ENCODE data around the gene F13A1. TPM values are rescaled to one million over a fixed set of nuclear protein-coding genes. Genes with fewer than 3 reads are reported as not detected.

Gene F13A1
- total RNA-seq, 1 donor from 2014 or later, result 187 TPM

GRCh38 chr6:6196762-6197161 lies 123.7 kb downstream of the F13A1 start:
- DNase-seq (no peak), ATAC-seq (no peak)
- Histone ChIP-seq H3K4me1 (no peaks in the 10 kb centered on the region), H3K27me3 (ENCODE audit: low read depth) (no peaks in the 10 kb centered on the region), H3K4me3 (no peak overlapping the region), H3K36me3 (no peaks in the 10 kb centered on the region), H3K9me3 (no peaks in the 10 kb centered on the region), H3K27ac (no peak overlapping the region)
- no peak for TF ChIP-seq CTCF (IDR thresholded peaks at IDR 0.05)
- intact Hi-C loops (cut with DNase I), result no loop called here

GRCh38 chr6:6195080-6195479 lies 125.4 kb downstream of the F13A1 start:
- no peaks in the 10 kb centered on the region for H3K4me1 ChIP-seq
- intact Hi-C loops (cut with DNase I), result no loop called here
- no peak for DNase-seq
- H3K27ac ChIP-seq, result no peak overlapping the region
- no peak overlapping the region for H3K4me3 ChIP-seq
- no peak for ATAC-seq
- no peaks in the 10 kb centered on the region for H3K36me3 ChIP-seq
- no peaks in the 10 kb centered on the region for H3K27me3 ChIP-seq (ENCODE audit: low read depth)
- no peak for TF ChIP-seq CTCF (IDR thresholded peaks at IDR 0.05)
- no peaks in the 10 kb centered on the region for H3K9me3 ChIP-seq

- no peak for DNase-seq
- Histone ChIP-seq H3K27me3 (ENCODE audit: low read depth) (no peaks in the 10 kb centered on the region), H3K27ac (no peak overlapping the region), H3K36me3 (no peaks in the 10 kb centered on the region), H3K4me1 (no peaks in the 10 kb centered on the region), H3K9me3 (no peaks in the 10 kb centered on the region), H3K4me3 (no peak overlapping the region)
- no peak for TF ChIP-seq CTCF (IDR thresholded peaks at IDR 0.05)
- intact Hi-C loops (cut with DNase I), result no loop called here
- no peak for ATAC-seq
Measured at GRCh38 chr6:6193221-6193745, 127.2 kb downstream of the F13A1 start.

- Histone ChIP-seq H3K9me3 (no peaks in the 10 kb centered on the region), H3K27ac (no peak overlapping the region), H3K36me3 (no peaks in the 10 kb centered on the region), H3K4me3 (no peak overlapping the region), H3K4me1 (no peaks in the 10 kb centered on the region), H3K27me3 (ENCODE audit: low read depth) (no peaks in the 10 kb centered on the region)
- no peak for TF ChIP-seq CTCF (IDR thresholded peaks at IDR 0.05)
- no peak for ATAC-seq
- no peak for DNase-seq
- intact Hi-C loops (cut with DNase I), result no loop called here
Measured at GRCh38 chr6:6191909-6192308, 128.6 kb downstream of the F13A1 start.

GRCh38 chr6:6191476-6191875 lies 129.0 kb downstream of the F13A1 start:
- no peak for TF ChIP-seq CTCF (IDR thresholded peaks at IDR 0.05)
- H3K4me3 ChIP-seq, result no peak overlapping the region
- no peaks in the 10 kb centered on the region for H3K4me1 ChIP-seq
- H3K27me3 ChIP-seq (ENCODE audit: low read depth), result no peaks in the 10 kb centered on the region
- no peaks in the 10 kb centered on the region for H3K36me3 ChIP-seq
- ATAC-seq (no peak), DNase-seq (no peak)
- H3K9me3 ChIP-seq, result no peaks in the 10 kb centered on the region
- H3K27ac ChIP-seq, result no peak overlapping the region
- intact Hi-C loops (cut with DNase I), result no loop called here

- Histone ChIP-seq H3K36me3 (no peaks in the 10 kb centered on the region), H3K4me3 (no peak overlapping the region), H3K9me3 (no peaks in the 10 kb centered on the region), H3K27ac (no peak overlapping the region), H3K27me3 (ENCODE audit: low read depth) (no peaks in the 10 kb centered on the region), H3K4me1 (no peaks in the 10 kb centered on the region)
- ATAC-seq (no peak), DNase-seq (no peak)
- no peak for TF ChIP-seq CTCF (IDR thresholded peaks at IDR 0.05)
- intact Hi-C loops (cut with DNase I), result no loop called here
Measured at GRCh38 chr6:6180684-6181083, 139.8 kb downstream of the F13A1 start.

Measured in lower lobe of right lung (tissue), 2 donors.